Measurements from ENCODE around the gene APOBR.
"Not testable (repeated sequence)": the region's sequence is repeated elsewhere in the genome, so short reads cannot be mapped to it uniquely, and the experiment has no call there.

The APOBR gene

DNA sequence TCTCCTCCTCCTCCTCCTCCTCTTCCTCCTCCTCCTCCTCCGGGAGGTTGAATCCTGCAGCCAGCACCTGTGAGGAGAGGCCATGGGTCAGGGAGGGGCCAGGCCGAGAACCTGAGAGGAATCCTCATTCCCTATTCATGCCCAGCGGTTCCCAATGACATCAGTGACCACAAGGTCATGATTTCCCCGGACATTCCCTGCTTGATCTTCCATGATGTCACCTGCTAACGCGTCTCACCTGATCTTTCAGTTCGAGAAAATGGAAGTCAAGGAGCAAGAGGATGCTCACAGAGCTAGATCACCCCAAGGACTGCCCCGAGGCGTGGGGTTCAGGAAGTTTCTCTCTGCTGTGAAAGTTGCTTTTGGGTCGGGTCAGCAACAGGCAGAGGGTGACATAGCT is 5.4 kb downstream of the APOBR start:
- no peak for DNase-seq

DNA sequence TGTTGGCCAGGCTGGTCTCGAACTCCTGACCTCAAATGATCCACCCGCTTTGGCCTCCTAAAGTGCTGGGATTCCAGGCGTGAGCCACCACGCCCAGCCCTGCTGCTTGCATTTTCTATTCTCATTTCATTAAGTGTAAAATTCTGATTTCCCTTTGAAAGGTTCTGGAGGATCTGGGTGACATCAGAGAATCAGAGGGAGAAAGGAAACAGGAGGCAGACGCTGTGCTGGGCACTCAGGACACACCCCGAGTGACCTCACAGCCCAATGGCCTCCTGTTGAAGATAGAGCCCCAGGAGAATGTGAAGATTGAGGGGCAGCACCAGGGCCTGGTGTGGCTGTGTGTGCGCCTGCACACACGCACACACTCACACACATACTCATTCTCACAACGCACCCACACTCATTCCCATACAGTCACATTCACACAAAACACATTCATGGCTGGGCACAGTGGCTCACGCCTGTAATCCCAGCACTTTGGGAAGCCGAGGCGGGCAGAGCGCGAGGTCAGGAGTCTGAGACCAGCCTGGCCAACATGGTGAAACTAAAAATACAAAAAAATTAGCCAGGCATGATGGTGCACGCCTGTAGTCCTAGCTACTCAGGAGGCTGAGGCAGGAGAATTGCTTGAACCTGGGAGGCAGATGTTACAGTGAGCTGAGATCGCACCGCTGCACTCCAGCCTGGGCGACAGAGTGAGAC is 6.2 kb downstream of the APOBR start:
- DNase-seq: not testable (repeated sequence)

DNA sequence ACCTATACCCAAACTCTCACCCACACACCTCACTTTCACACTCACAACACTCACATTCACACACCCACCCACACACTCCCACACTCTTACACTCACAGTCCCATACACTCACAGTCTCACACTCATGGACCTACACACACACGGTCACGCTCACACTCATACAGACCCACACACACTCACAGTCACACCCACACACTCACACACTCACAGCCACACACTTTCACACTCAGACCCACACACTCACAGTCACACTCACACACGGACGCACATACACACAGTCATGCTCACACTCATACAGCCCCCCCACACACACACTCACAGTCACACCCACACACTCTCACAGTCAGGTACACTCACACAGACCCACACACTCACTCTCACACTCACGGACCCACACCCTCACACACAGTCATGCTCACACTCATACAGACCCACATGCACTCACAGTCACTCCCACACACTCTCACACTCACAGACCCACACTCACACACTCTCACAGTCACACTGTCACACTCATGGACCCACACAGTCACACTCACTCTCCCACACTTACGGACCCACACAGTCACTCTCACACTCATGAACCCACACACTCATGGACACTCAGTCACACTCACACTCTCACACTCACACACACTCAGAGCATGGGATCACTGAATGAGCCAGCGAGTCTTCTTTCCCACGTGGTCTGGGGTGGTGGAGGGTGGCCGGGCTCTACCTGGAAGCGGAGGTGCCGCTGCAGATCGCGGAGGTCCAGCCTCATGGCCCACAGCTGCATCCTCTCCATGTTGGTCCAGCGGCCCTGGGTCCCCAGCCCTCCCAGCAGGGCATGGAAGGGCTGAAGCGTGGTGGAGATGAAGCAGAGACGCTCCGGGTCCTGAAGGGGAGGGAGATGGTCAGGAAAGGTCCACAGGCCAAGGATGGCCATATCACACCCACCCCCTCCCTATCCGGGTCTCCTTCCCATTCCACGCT is 7.1 kb downstream of the APOBR start:
- no peak for DNase-seq

DNA sequence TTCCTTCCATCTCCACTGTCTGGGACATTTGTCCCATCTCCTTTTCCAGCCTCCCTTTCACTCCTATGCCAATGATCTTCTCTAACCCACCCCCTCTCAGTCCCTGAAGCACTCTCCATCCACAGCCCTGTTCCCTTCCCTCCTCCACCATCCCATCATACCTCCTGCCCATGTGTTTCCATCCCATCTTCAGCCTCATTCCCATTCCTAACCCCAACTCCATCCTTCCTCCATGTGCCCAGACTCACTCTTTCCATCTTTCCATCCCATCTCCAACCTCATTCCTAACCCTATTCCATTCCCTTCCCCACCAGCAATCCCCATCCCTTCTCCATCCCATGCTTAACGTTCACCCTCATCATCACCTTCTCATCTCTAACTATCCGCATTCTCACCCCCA is 7.8 kb downstream of the APOBR start:
- DNase-seq: no peak

DNA sequence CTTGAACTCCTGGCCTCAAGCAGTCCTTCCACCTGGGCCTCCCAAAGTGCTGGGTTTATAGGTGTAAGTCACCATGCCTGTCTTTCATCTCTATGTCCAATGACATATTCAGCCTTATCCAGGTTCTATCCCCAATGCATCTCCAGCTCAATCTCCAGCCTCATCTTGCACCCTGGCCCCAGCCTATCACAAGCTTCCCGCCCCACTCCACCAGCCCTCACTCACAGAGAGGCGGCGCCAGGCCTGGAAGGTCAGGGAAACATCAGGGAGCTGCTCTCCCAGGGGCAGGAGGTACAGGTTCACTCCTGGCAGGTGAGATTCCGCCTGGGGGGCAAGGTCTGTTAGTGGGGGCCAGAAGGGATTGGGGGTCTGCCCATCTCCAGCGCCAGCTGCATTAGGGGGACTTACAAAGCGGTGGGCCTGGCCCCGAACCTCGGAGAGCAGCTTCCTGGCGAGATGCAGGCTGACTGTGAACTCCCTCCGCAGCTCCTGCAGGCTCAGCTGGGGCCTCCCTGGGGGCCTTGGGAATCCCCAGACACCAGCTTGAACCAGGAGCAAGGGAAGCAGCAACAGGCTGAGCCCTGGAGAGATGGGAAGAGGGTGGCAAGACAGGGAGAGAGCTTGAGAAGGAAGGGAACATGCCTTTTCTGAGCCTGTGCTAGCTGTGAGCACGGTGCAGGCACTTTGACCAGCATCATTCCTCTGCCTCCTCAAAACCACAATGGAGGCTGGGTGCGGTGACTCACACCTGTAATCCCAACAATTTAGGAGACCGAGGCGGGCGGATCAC is 9.2 kb downstream of the APOBR start:
- DNase-seq: no peak

DNA sequence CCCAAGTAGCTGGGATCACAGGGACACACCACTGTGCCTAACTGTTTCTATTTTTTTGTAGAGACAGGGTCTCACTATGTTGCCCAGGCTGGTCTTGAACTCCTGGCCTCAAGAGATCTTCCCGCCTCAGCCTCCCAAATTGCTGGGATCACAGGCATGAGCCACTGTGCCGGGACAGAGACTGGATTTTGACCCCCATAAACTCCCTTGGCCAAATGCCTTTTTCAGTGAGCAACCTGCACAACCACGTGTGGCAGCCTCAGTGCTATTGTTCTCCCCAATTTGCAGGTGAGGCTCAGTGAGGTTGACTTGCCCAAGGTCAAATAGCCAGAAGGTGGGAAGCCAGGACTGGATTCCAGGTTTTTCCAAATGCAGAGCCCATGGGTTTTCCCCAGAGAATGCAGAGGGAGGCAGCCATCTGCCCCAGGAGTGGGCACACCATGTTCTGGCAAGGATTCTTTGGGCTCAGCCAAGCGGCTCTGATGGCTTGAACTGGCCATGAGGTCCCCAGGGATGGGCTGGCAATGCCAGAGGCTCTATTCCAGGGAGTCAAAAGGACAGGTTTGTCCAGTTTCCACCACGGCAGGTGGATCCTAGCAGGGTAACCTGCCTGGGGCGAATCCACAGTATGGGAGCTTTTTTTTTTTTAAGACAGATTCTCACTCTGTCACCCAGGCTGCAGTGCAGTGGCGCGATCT is 10.4 kb downstream of the APOBR start:
- DNase-seq: no peak

DNA sequence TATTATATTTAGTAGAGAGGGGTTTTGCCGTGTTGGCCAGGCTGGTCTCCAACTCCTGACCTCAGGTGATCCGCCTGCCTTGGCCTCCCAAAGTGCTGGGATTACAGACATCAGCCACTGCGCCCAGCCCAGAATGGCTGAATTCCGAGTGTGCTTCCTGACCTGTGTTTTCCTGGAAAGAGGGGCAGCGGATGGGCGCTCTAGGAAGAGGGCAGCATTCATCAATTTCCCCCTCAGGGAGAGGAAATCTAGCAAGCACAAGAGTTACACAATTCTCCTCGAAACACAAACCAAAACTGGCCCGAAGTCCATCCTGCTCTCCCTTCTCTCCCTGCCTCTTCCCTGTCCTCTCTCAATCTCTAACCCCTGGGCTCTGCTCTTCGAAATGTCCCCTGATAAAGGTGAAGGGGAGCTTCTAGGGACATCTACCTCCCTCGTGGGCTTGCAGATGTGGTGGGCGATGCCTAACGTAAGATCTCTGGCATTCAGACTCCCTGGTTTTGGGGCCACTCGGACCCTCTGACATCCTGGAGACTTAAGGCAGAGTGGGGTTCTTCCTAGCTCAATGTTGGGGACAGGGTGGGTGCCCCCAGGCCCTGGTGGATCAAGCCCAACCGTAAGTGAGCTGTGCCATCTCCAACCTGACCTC is 11.2 kb downstream of the APOBR start:
- DNase-seq: no peak

DNA sequence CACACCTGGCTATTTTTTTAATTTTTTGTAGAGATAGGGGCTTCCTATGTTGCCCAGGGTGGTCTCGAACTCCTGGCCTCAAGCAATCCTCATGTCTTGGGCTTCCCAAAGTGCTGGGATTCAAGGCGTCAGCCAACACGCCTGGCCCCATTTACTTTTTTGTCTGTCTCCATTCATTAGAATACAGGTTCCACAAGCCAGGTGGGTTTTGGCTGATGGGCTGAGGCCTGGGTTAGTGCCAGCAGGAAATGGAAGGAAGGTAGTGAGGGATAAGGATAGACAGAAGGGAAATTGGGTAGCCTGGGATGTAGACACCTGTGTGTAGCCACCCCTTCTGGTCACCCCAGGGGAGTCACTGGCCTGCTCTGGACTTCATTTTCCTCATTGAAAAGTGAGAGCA is 16.6 kb downstream of the APOBR start:
- DNase-seq: no peak

DNA sequence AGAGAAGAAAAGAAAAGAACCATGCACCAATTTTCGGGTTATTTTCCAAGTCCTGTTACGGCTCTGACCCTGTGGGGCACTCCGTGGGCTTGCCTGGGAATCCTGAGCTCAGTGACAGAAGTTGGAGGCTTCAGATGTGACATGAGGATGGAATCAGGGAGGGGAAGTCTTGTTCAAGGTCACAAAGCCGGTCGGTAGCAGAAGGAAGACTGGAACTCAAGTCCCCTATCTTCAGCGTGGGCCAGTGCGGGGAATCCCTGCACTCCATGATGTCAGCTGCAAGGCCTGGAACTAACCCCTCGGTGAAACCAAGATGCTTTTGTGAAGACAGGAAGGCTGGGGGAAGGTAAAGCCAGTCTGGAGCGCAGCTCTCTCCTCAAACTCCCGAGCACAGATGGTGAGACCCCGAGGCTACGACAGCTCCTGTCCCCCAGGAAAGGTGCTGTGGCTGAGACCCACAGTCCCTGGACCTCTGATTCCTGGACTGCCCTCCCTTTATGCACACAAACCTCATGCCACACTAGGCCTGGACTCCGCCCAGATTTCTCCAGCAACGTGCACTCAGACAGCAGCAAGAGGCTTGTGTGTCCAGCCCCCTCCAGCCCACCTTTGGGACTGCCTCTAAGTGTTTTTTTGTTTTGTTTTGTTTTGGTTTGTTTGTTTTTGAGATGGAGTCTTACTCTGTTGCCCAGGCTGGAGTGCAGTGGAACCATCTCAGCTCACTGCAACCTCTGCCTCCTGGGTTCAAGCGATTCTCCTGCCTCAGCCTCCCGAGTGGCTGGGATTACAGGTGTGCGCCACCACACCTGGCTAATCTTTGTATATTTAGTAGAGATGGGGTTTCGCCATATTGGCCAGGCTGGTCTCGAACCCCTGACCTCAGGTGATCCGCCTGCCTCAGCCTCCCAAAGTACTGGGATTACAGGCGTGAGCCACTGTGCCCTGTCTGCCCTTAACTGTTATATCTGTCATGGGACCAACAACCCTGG is 17.7 kb downstream of the APOBR start:
- DNase-seq: no peak

DNA sequence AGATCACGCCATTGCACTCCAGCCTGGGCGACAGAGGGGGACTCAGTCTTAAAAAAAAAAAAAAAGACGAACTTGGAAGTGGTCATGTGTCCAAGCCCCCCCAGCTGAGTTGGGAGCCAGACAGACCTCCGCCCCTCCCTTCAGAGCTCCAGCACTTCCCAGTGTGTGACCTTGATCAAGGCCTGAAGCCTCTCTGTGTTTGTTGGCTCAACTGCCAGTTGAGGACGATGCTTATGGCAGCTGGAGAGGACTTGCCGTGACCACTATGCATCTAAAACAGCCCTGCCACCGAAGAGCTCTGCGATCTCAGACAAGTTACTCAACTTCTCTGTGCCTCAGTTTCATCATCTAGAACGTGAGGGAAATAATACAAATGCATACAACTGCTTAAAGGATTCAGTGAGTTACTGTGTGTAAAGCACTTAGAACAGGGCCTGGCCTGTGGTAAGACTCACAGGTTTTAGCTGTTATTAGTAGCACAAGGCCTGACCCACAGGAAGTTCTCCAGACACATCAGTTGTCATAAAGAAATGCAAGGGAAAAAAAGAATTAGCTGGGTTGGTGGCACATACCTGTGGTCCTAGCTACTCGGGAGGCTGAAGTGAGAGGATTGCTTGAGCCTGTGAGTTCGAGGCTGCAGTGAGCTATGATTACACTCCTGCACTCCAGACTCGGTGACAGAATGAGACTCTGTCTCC is 19.2 kb downstream of the APOBR start:
- DNase-seq: no peak

DNA sequence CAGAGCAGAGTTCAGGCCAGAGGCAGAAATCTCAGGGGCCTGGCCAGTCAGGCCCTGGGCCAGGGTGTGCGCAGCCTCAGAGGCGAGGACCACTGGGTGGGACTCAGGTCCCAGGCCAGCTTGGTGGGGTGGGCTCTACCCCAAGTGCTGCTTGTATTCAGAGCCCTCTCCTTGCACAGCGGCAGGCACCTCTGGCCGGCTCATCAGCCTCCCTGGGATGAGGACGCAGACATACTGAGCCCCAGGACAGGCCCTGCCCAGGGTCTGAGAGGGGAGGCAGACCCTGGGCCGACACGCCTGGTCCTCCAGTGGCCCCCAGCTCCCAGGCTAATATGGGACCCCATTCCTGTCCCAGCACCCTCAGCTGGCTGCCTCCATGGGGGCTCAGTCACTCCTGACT is 19.8 kb downstream of the APOBR start:
- no peak for DNase-seq

DNA sequence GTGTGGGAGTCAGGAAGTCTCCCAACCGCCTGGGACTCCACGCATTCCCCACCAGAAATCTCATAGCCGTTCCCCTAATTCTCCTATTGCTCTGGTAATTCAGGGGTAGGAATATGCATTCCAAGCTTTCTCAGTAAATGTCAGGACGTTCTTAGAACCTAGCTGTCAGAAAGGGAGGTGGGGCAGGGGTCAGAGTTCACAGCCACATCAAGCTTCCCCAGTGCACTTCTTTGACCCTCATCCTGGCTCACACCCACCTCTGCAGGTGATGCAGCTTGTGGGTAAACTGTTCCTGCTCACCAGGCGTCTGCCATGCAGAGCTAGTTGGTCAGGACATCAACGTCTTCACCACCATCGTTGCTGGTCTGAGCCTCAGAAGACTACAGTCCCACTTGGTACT is 26.2 kb downstream of the APOBR start:
- no peak for DNase-seq

DNA sequence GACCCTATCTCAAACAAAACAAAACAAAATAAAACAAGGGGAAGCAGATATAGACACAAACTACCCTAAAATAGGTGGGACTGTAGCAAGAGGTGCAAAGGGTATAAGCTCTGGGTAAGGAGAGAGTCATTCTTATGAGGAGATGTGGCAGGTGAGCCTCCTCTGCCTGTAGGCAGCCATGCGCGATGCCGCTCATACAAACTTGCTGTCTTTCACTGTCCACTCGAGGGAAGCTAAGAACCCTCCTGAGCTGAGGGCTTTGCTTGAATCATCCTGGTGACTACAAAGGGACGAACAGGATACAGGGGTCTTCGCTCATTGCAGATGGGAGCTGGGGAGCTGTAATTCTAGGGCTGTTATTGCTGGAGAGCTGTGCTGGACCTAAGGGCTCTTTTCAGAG is 27.0 kb downstream of the APOBR start:
- DNase-seq: no peak

DNA sequence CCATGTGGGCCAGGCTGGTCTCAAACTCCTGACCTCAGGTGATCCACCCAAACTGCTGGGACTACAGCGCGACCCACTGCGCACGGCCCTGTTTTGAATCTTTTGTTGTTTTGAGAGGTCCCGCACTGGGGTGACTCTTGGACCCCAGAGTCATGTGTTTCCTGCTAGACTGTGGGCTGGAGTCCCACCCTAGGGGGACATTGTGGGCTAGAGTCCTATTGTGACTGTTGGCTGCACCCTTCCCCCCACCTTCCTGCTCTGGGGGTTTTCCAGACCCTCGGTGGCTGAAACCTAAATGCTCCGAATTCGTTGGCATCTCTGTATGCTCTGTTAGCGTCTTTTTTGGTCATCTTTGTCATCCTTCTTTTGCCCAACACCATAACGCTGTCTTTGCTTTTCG is 28.3 kb downstream of the APOBR start:
- no peak for DNase-seq

DNA sequence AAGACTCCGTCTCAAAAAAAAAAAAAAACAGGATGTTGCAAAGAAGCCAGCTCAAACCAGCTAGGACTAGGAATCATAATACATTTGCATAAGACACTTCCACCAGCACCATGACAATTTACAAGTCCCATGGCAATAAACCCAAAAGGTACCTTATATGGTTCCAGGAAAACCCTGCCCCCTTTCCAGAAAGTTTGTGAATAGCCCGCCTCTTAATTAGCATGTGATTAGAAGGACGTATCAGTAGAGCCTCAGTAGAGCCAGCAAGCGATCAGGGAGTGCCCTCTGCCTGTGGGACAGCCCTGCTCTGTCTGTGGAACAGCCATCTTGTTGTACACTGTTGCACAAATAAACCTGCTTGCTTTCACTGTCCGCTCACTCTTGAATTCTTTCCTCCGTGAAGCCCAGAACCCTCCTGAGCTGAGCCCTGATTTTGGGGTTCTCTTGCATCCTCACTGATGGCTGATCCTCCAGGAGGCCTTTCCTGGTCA is 30.3 kb downstream of the APOBR start:
- no peak for DNase-seq

DNA sequence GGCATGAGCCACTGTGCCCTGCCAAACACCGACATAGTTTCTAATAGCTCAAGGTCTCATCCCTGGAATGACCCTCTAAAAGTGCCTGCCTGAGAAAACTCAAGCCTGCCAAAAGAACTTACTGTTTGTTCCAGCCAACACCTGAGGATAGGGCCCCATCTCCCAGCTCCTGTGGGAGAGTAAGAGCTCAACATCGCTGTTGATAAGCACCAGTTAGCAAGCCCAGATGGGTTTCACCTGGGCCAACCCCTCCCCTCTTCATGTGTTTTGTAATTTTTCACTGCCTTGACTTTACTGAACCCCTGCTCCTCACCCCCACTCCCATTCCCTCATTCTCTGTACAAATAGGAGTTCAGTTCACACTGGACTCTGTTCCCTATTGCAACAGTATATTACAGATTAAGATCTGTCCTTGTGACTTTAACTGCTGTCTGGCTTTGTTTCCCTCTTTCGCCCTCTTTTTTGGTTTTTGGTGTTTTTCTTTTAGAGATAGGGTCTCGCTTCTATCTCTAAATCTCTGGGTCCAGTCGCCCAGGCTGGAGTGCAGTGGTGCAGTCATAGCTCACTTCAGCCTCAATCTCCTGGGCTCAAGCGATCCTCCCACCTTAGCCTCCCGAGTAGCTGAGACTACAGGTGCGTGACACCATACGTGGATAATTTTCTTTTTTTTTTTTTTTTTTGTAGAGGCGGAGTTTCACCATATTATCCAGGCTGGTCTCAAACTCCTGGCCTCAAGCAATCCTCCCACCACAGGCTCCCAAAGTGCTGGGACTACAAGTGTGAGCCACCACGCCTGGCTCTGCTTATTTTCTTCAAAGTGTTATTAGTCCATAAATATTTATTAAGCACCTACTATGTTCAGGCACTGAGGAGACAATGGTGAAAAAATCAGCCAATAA is 32.0 kb downstream of the APOBR start:
- DNase-seq: no peak

DNA sequence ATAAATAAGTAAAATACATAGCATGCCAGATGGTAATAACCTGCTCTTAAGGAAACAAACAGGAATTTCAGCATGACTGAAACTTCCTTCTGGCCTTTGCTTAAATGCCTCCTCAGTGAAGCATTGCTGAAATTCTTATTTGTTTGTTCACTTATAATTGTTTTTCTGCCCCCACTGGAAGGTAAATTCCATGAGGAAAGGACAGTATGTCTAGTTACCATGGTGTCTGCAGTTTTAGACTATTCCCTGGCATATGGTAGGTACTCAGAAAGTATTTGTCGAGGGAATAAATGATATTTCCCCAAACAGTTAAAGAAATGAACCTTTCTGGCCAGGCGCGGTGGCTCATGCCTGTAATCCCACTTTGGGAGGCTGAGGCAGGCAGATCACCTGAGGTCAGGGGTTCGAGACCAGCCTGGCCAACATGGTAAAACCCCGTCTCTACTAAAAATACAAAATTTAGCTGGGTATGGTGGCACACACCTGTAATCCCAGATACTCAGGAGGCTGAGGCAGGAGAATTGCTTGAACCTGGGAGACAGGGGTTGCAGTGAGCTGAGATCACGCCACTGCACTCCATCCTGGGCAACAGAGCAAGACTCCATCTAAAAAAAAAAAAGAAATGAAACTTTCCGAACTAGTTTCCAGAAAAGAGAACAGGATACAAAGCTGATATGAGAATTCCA is 32.8 kb downstream of the APOBR start:
- DNase-seq: not testable (repeated sequence)

DNA sequence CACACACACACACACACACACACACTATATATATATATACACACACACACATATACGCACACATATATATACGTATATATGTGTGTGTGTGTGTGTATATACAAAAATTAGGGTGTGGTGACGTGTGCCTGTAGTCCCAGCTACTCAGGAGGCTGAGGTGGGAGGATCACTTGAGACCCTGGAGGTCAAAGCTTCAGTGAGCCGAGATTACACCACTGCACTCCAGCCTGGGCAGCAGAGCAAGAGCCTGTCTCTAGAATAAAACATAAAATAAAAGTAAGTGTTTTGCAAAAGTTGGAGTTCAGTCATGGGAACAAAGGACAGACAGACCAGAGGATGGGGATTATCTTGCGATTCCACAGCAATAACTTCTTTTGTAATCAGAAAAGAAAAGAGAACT is 33.5 kb downstream of the APOBR start:
- no peak for DNase-seq

All from T-helper 9 cell (primary cell).